HG02943 (cell line): ENCODE measurements around the gene RALGAPA1.
A peak's percentile ranks its signal among the peaks of the same experiment; 100 is the strongest.

Source experiments
- ATAC-seq: cut with Tn5 transposase; IDR thresholded peaks from one replicate; pipeline ENCODE4 v1.9.1; 2021; ENCODE audit warnings: mild to moderate bottlenecking, low read depth, moderate library complexity; ENCODE audit not compliant: unreplicated experiment

RALGAPA1 gene

GRCh38 chr14:35556548-35556947 is 252.5 kb downstream of the RALGAPA1 start:
- ATAC-seq = no peak

- no peak for ATAC-seq
Observed at GRCh38 chr14:35553808-35554207, 255.3 kb downstream of the RALGAPA1 start.

GRCh38 chr14:35551081-35551480 is 258.0 kb downstream of the RALGAPA1 start:
- no peak for ATAC-seq

GRCh38 chr14:35549551-35549950 is 259.5 kb downstream of the RALGAPA1 start:
- no peak for ATAC-seq

- ATAC-seq = no peak
Observed at GRCh38 chr14:35543006-35543405, 266.1 kb downstream of the RALGAPA1 start.

GRCh38 chr14:35539969-35540368 is 269.1 kb downstream of the RALGAPA1 start:
- no peak for ATAC-seq

GRCh38 chr14:35535483-35536112 is 273.5 kb downstream of the RALGAPA1 start:
- no peak for ATAC-seq

- peak; percentile 57 for ATAC-seq
Observed at GRCh38 chr14:35534873-35535482, 274.1 kb downstream of the RALGAPA1 start.

- peak; percentile 28 for ATAC-seq
Observed at GRCh38 chr14:35534208-35534872, 274.8 kb downstream of the RALGAPA1 start.

GRCh38 chr14:35533357-35534207 is 275.5 kb downstream of the RALGAPA1 start, which contains the start of gene INSM2:
Gene INSM2, plus strand, starts transcription at chr14:35534164. Its CDS starts 89 bp downstream, at chr14:35534253.
- ATAC-seq = peak; percentile 71

GRCh38 chr14:35532783-35533356 is 276.2 kb downstream of the RALGAPA1 start:
- no peak for ATAC-seq

- no peak for ATAC-seq
Observed at GRCh38 chr14:35531960-35532747, 276.9 kb downstream of the RALGAPA1 start.

GRCh38 chr14:35526962-35527361 is 282.1 kb downstream of the RALGAPA1 start:
- ATAC-seq = no peak

GRCh38 chr14:35525695-35526094 is 283.4 kb downstream of the RALGAPA1 start:
- no peak for ATAC-seq

- no peak for ATAC-seq
Observed at GRCh38 chr14:35519986-35520385, 289.1 kb downstream of the RALGAPA1 start.

- no peak for ATAC-seq
Observed at GRCh38 chr14:35515916-35516315, 293.2 kb downstream of the RALGAPA1 start.

GRCh38 chr14:35512765-35513164 is 296.3 kb downstream of the RALGAPA1 start:
- no peak for ATAC-seq

- no peak for ATAC-seq
Observed at GRCh38 chr14:35509846-35510245, 299.2 kb downstream of the RALGAPA1 start.

- no peak for ATAC-seq
Observed at GRCh38 chr14:35506927-35507326, 302.2 kb downstream of the RALGAPA1 start.

GRCh38 chr14:35506461-35506860 is 302.6 kb downstream of the RALGAPA1 start:
- no peak for ATAC-seq
